Vagina (tissue), 2 donors: ENCODE results near the gene FAM131B. TPM values are rescaled to one million over a fixed set of nuclear protein-coding genes. Genes with fewer than 3 reads are reported as not detected.
"Not testable (repeated sequence)": the region's sequence is repeated elsewhere in the genome, so short reads cannot be mapped to it uniquely, and the experiment has no call there.

Source experiments
- DNase-seq, 2 donors: peaks; one replicate each; pipeline ENCODE4 v3.0.0-alpha.2; 2017; ENCODE audit errors: extremely low spot score in 2 of 2
- H3K27ac ChIP-seq: fragments of 200-600 bp; sonication (generic); one replicate; pipeline ENCODE4 v1.5.1; 2019
- H3K27me3 ChIP-seq: fragments of 200-600 bp; sonication (generic); one replicate; pipeline ENCODE4 v1.5.1; 2019
- H3K36me3 ChIP-seq, 2 donors: fragments of 200-600 bp; sonication (generic); one replicate each; pipeline ENCODE4 v1.5.1; 2017 to 2019
- H3K4me1 ChIP-seq: fragments of 200-600 bp; sonication (generic); one replicate; pipeline ENCODE4 v1.5.1; 2019
- H3K4me3 ChIP-seq, 2 donors: fragments of 200-600 bp; sonication (generic); 1 replicate in 1 of 2; 2 replicates in 1 of 2; pipeline ENCODE4 v1.5.1; 2016 to 2019
- H3K9me3 ChIP-seq: fragments of 200-600 bp; sonication (generic); one replicate; pipeline ENCODE4 v1.5.1; 2019
- CTCF ChIP-seq, 3 experiments: fragments of 450-650 bp in 2 of 3; fragments of 200-600 bp in 1 of 3; sonication (generic) in 1 of 3; IDR thresholded peaks; one replicate each; pipeline ENCODE4 v1.5.1; 2017 to 2019; ENCODE audit warnings: antibody characterized with exemption in 3 of 3, mild to moderate bottlenecking in 2 of 3, moderate library complexity in 2 of 3
- POLR2A ChIP-seq, 2 donors: fragments of 450-650 bp; IDR thresholded peaks; one replicate each; pipeline ENCODE4 v1.6.1; 2017; ENCODE audit warnings: antibody characterized with exemption in 2 of 2, mild to moderate bottlenecking in 2 of 2, moderate library complexity in 2 of 2
- POLR2AphosphoS5 ChIP-seq, 2 donors: sonication (generic); formaldehyde crosslinking; IDR thresholded peaks; one replicate each; pipeline ENCODE4 v1.9.0; 2017; ENCODE audit warnings: antibody characterized with exemption in 2 of 2, mild to moderate bottlenecking in 2 of 2, low read depth in 1 of 2; ENCODE audit not compliant: insufficient read depth in 1 of 2
- intact Hi-C: fragments of 100-400 bp; cut with DNase I; formaldehyde crosslinking; loops from one replicate; pipeline ENCODE4 v1.15.1; 2023
- total RNA-seq: library from RNA; depleted of rRNA; stranded (reverse); fragments of >200 nt; gene quantifications from one replicate; pipeline ENCODE4 v1.2.3, GENCODE V29; 2016

Gene FAM131B
- total RNA-seq, 1 donor from 2014 or later: 1.5 TPM

DNA sequence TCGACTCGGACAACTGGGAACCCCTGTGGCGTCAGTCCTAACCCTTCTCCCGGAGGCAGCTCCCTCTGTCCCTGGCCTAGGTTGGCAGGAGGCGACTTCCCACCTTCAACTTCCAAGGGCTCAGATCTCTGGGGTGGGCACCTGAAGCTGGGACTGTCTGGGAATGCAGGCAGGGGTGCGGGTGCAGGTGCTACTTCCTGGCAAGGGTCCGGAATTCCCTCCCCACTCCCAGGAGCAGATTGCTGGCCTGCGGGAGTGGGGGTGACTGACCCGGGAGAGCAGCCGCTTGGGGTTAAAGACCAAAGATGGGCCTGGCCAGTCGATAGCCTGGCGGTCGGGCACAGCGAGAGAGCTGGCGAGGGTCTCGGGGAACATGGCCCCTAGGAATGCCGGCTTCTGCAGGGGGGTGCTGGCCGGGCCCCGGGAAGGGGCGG is 45.8 kb upstream of the FAM131B start:
- Histone ChIP-seq H3K27me3 (no peaks in the 10 kb centered on the region), H3K27ac (peak overlapping the region; percentile 56), H3K36me3 (no peaks in the 10 kb centered on the region), H3K9me3 (no peaks in the 10 kb centered on the region), H3K4me3 (peak overlapping the region; percentile 40 to 50), H3K4me1 (peaks cover 54% of the 10 kb centered on the region)
- TF ChIP-seq POLR2A (IDR thresholded peaks at IDR 0.05) (no peak), POLR2AphosphoS5 (IDR thresholded peaks at IDR 0.05; ENCODE audit: insufficient read depth in 1 of 2, low read depth in 1 of 2) (no peak), CTCF (IDR thresholded peaks at IDR 0.05) (no peak)
- intact Hi-C loops: no loop called here
- no peak for DNase-seq

- Histone ChIP-seq H3K36me3 (no peaks in the 10 kb centered on the region), H3K9me3 (no peaks in the 10 kb centered on the region), H3K4me3 (peak overlapping the region; percentile 40 to 50), H3K4me1 (peaks cover 54% of the 10 kb centered on the region), H3K27ac (peak overlapping the region; percentile 56), H3K27me3 (no peaks in the 10 kb centered on the region)
- intact Hi-C loops: no loop called here
- TF ChIP-seq POLR2A (IDR thresholded peaks at IDR 0.05) (no peak), POLR2AphosphoS5 (IDR thresholded peaks at IDR 0.05; ENCODE audit: insufficient read depth in 1 of 2, low read depth in 1 of 2) (no peak), CTCF (IDR thresholded peaks at IDR 0.05) (no peak)
- peak in 1 of 2 donors; percentile 90 for DNase-seq
These were observed 45.1 kb upstream of the FAM131B start for GRCh38 chr7:143407287-143408251.

DNA sequence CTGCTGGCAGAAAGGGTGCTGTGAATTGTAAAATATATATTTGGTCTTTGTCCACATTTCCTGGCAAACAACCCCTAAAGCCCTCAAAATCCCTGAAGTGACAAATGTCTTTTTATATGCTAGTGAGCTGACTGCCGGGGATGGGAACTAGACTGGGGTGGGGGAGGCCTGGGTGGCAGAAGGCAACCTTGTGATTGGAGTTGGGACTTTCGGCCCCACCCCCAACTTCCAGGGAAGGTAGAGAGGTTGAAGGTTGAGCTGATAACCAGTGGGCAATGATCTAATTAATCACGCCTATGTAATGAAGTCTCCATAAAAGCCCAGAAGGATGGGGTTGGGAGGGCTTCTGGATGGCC is 43.5 kb upstream of the FAM131B start:
- H3K4me1 ChIP-seq: peaks cover 40% of the 10 kb centered on the region
- TF ChIP-seq CTCF (IDR thresholded peaks at IDR 0.05): no peak
- TF ChIP-seq POLR2A (IDR thresholded peaks at IDR 0.05): no peak
- no peaks in the 10 kb centered on the region for H3K36me3 ChIP-seq
- intact Hi-C loops: no loop called here
- H3K27me3 ChIP-seq: no peaks in the 10 kb centered on the region
- no peaks in the 10 kb centered on the region for H3K9me3 ChIP-seq
- no peak for DNase-seq
- H3K4me3 ChIP-seq: no peak overlapping the region
- H3K27ac ChIP-seq: no peak overlapping the region

DNA sequence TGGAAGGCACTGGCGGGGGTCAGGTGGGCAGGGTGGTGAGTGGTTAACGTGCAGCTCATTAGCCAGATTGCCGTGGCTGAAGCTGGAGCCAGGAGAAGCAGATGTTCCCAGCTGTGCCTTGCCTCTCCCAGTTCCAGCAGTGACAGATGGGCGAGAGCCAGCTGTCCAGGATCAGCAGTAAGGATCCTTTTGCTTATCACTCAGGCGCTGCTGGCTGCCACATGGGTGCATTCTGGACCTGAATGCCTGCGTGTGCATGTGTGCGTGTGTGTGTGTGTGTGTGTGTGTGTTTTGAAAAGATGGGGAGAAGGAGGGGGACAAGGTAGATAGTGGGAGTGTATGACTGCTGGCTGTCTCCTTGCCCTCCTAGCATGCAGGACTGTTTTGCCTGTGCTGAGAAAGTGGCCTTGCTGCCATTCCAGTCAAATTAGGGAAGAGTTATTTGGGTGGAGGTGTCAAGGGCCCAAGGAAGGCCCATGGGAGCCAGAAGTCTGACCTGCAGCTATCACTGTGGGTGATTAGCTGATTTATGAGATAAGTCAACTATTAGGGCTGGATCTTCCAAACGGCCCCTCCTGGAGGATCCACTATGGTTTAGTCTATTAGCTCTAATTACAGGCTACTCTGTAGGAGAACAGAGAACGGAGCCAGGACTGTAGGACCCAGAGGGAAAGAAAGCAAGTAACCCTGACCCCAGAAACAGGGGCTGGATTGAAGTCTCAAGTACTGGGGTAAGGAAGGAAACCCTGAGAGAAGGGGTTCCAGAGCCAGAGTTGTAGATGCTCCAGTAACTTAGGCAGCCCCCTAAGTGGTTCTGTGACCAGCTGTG is 42.9 kb upstream of the FAM131B start:
- Histone ChIP-seq H3K27me3 (no peaks in the 10 kb centered on the region), H3K27ac (no peak overlapping the region), H3K4me1 (peaks cover 34% of the 10 kb centered on the region), H3K9me3 (no peaks in the 10 kb centered on the region), H3K36me3 (no peaks in the 10 kb centered on the region), H3K4me3 (no peak overlapping the region)
- no peak for DNase-seq
- intact Hi-C loops: no loop called here
- TF ChIP-seq POLR2AphosphoS5 (IDR thresholded peaks at IDR 0.05; ENCODE audit: insufficient read depth in 1 of 2, low read depth in 1 of 2) (no peak), POLR2A (IDR thresholded peaks at IDR 0.05) (no peak), CTCF (IDR thresholded peaks at IDR 0.05) (no peak)

- intact Hi-C loops, DNase-seq, H3K27ac ChIP-seq, H3K4me1 ChIP-seq, H3K4me3 ChIP-seq, H3K27me3 ChIP-seq, H3K36me3 ChIP-seq, H3K9me3 ChIP-seq: not testable (repeated sequence)
These were observed 39.7 kb upstream of the FAM131B start for GRCh38 chr7:143402233-143402632.
